Tibial nerve (tissue), 4 donors: ENCODE results near the gene TYRO3.

Experiments used
- CTCF ChIP-seq, 5 experiments: fragments of 200-600 bp in 3 of 5; fragments of 450-650 bp in 2 of 5; sonication (generic) in 3 of 5; IDR thresholded peaks; one replicate each; pipeline ENCODE4 v1.5.1; 2016 to 2019; ENCODE audit warnings: antibody characterized with exemption in 5 of 5, mild to moderate bottlenecking in 3 of 5, moderate library complexity in 2 of 5
- EP300 ChIP-seq, 2 donors: sonication (generic); formaldehyde crosslinking; IDR thresholded peaks; one replicate each; pipeline ENCODE4 v1.6.1; 2017; ENCODE audit warnings: antibody characterized with exemption in 2 of 2, mild to moderate bottlenecking in 1 of 2

GRCh38 chr15:41561104-41561776 is 2.2 kb downstream of the TYRO3 start:
- TF ChIP-seq CTCF (IDR thresholded peaks at IDR 0.05) (no peak), EP300 (IDR thresholded peaks at IDR 0.05) (no peak)
